ENCODE measurements around the gene NLRC5.

The NLRC5 gene

GRCh38 chr16:57133031-57133430 lies 143.7 kb downstream of the NLRC5 start:
- DNase-seq: no peak

All from NCI-H1436 treated with DMSO at 0.1 percent for 48 hours (cell line).